Measurements from ENCODE around the gene DCLK3. TPM values are rescaled to one million over a fixed set of nuclear protein-coding genes. Genes with fewer than 3 reads are reported as not detected.

DCLK3 gene
- total RNA-seq, 1 experiment from 2014 or later = 0.55 TPM

DNA sequence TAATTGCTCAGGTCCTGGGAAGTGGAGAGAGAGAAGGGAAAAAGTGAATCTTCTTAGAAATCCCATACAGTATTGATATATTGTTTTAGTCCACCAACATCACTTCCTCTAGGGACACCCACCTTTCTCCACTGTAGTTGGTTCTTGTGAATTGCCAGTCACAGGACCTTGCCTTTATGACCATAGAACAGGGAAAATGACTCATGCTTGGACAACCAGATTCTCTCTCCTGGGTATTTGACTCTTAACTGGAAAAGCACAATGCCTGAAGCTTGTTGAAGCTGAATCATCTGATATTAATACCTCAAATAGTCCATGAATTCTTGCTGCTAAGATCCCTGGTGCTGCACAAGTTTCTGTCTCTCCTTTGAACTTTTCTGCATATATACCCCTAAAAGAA is 32.5 kb upstream of the DCLK3 start (continued):
- TF ChIP-seq ZNF138 (CRISPR knock-in tag; conservative IDR thresholded peaks at IDR 0.05) = no peak
- TF ChIP-seq, protein P1, sequence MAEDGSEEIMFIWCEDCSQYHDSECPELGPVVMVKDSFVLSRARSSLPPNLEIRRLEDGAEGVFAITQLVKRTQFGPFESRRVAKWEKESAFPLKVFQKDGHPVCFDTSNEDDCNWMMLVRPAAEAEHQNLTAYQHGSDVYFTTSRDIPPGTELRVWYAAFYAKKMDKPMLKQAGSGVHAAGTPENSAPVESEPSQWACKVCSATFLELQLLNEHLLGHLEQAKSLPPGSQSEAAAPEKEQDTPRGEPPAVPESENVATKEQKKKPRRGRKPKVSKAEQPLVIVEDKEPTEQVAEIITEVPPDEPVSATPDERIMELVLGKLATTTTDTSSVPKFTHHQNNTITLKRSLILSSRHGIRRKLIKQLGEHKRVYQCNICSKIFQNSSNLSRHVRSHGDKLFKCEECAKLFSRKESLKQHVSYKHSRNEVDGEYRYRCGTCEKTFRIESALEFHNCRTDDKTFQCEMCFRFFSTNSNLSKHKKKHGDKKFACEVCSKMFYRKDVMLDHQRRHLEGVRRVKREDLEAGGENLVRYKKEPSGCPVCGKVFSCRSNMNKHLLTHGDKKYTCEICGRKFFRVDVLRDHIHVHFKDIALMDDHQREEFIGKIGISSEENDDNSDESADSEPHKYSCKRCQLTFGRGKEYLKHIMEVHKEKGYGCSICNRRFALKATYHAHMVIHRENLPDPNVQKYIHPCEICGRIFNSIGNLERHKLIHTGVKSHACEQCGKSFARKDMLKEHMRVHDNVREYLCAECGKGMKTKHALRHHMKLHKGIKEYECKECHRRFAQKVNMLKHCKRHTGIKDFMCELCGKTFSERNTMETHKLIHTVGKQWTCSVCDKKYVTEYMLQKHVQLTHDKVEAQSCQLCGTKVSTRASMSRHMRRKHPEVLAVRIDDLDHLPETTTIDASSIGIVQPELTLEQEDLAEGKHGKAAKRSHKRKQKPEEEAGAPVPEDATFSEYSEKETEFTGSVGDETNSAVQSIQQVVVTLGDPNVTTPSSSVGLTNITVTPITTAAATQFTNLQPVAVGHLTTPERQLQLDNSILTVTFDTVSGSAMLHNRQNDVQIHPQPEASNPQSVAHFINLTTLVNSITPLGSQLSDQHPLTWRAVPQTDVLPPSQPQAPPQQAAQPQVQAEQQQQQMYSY (CRISPR knock-in tag; IDR thresholded peaks at IDR 0.05) = no peak
- no peak for TF ChIP-seq RORB (CRISPR knock-in tag; IDR thresholded peaks at IDR 0.05)

DNA sequence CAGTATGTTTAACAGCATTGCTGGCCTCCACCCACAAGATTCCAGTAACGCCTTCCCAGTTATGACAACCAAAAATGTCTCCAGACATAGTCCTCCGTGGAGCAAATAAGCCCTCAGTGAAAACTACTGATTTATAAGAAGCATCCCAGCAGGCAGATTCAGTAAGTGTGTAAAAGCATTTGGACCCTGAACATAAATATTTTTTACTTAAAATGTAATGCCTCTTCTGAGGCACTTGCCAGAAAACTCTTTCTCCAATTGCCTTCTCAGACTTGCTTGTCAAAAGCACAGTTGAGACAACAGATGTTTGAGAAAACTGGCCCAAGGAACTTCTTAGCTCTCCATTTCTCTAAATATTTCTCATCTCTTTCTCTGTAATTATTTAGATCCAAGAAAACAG is 31.8 kb upstream of the DCLK3 start:
- Mint-ChIP-seq H3K4me3 (no peak overlapping the region), H3K36me3 (no peaks in the 10 kb centered on the region), H3K4me1 (peaks cover 18% of the 10 kb centered on the region), H3K27ac (no peak overlapping the region), H3K9me3 (no peaks in the 10 kb centered on the region), H3K27me3 (ENCODE audit: low read depth) (peaks cover 3% of the 10 kb centered on the region)
- TF ChIP-seq, protein P2, sequence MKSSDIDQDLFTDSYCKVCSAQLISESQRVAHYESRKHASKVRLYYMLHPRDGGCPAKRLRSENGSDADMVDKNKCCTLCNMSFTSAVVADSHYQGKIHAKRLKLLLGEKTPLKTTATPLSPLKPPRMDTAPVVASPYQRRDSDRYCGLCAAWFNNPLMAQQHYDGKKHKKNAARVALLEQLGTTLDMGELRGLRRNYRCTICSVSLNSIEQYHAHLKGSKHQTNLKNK (CRISPR knock-in tag; IDR thresholded peaks at IDR 0.05) = no peak
- TF ChIP-seq ELF4 (CRISPR knock-in tag; IDR thresholded peaks at IDR 0.05; ENCODE audit: low read depth) (no peak), ETV6 (CRISPR knock-in tag; IDR thresholded peaks at IDR 0.05) (no peak), GABPB1 (CRISPR knock-in tag; IDR thresholded peaks at IDR 0.05) (no peak)
- TF ChIP-seq, protein P3, sequence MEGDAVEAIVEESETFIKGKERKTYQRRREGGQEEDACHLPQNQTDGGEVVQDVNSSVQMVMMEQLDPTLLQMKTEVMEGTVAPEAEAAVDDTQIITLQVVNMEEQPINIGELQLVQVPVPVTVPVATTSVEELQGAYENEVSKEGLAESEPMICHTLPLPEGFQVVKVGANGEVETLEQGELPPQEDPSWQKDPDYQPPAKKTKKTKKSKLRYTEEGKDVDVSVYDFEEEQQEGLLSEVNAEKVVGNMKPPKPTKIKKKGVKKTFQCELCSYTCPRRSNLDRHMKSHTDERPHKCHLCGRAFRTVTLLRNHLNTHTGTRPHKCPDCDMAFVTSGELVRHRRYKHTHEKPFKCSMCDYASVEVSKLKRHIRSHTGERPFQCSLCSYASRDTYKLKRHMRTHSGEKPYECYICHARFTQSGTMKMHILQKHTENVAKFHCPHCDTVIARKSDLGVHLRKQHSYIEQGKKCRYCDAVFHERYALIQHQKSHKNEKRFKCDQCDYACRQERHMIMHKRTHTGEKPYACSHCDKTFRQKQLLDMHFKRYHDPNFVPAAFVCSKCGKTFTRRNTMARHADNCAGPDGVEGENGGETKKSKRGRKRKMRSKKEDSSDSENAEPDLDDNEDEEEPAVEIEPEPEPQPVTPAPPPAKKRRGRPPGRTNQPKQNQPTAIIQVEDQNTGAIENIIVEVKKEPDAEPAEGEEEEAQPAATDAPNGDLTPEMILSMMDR (IDR thresholded peaks at IDR 0.05) = no peak
- TF ChIP-seq, protein P4, sequence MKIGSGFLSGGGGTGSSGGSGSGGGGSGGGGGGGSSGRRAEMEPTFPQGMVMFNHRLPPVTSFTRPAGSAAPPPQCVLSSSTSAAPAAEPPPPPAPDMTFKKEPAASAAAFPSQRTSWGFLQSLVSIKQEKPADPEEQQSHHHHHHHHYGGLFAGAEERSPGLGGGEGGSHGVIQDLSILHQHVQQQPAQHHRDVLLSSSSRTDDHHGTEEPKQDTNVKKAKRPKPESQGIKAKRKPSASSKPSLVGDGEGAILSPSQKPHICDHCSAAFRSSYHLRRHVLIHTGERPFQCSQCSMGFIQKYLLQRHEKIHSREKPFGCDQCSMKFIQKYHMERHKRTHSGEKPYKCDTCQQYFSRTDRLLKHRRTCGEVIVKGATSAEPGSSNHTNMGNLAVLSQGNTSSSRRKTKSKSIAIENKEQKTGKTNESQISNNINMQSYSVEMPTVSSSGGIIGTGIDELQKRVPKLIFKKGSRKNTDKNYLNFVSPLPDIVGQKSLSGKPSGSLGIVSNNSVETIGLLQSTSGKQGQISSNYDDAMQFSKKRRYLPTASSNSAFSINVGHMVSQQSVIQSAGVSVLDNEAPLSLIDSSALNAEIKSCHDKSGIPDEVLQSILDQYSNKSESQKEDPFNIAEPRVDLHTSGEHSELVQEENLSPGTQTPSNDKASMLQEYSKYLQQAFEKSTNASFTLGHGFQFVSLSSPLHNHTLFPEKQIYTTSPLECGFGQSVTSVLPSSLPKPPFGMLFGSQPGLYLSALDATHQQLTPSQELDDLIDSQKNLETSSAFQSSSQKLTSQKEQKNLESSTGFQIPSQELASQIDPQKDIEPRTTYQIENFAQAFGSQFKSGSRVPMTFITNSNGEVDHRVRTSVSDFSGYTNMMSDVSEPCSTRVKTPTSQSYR (CRISPR knock-in tag; IDR thresholded peaks at IDR 0.05) = no peak
- DNase-seq (ENCODE audit: low spot score) (no peak), ATAC-seq (no peak)
- POLR2A ChIA-PET = no interaction called here
- CTCF ChIA-PET = no interaction called here

DNA sequence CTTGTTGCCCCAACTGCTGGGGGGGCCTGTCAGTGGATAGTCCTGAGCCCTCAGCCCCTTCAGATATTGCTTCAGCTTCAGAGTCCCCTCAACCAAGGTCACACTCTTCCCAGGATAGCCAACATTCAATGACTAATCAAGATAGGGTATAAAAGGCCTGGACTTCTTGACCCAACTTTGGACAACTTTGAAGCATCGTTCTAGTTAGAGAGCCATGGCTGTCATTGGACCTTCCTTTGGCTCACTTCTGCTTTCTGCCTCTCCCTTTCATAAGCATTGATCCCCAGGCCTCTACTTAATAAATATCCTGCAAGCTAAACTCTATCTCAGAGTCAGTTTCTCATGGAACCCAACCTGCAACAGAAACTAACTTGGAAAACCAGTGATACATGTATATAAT is 31.3 kb upstream of the DCLK3 start:
- peaks cover 3% of the 10 kb centered on the region for H3K27me3 Mint-ChIP-seq (ENCODE audit: low read depth)
- ChIA-PET POLR2A (no interaction called here), CTCF (no interaction called here)
- H3K9me3 Mint-ChIP-seq = no peaks in the 10 kb centered on the region
- H3K4me1 Mint-ChIP-seq = peaks cover 12% of the 10 kb centered on the region
- H3K27ac Mint-ChIP-seq = no peak overlapping the region
- H3K36me3 Mint-ChIP-seq = no peaks in the 10 kb centered on the region
- H3K4me3 Mint-ChIP-seq = no peak overlapping the region
- ATAC-seq (no peak), DNase-seq (ENCODE audit: low spot score) (no peak)
- TF ChIP-seq NR2C2 (CRISPR knock-in tag; IDR thresholded peaks at IDR 0.05) (no peak), MYBL2 (CRISPR knock-in tag; IDR thresholded peaks at IDR 0.05) (no peak), TEAD4 (CRISPR knock-in tag; IDR thresholded peaks at IDR 0.05) (no peak), EMX1 (CRISPR knock-in tag; IDR thresholded peaks at IDR 0.05) (no peak), JUN (CRISPR knock-in tag; IDR thresholded peaks at IDR 0.05) (no peak), ZNF317 (CRISPR knock-in tag; IDR thresholded peaks at IDR 0.05; ENCODE audit: borderline replicate concordance, low read depth) (no peak), MXD4 (CRISPR knock-in tag; IDR thresholded peaks at IDR 0.05; ENCODE audit: borderline replicate concordance) (no peak), ZNF423 (CRISPR knock-in tag; IDR thresholded peaks at IDR 0.05) (no peak), NFYB (CRISPR knock-in tag; conservative IDR thresholded peaks at IDR 0.05; ENCODE audit: low read depth) (no peak), GABPB1 (CRISPR knock-in tag; IDR thresholded peaks at IDR 0.05) (no peak), TCF7 (CRISPR knock-in tag; IDR thresholded peaks at IDR 0.05; ENCODE audit: low read depth) (no peak)
- TF ChIP-seq, protein P5, sequence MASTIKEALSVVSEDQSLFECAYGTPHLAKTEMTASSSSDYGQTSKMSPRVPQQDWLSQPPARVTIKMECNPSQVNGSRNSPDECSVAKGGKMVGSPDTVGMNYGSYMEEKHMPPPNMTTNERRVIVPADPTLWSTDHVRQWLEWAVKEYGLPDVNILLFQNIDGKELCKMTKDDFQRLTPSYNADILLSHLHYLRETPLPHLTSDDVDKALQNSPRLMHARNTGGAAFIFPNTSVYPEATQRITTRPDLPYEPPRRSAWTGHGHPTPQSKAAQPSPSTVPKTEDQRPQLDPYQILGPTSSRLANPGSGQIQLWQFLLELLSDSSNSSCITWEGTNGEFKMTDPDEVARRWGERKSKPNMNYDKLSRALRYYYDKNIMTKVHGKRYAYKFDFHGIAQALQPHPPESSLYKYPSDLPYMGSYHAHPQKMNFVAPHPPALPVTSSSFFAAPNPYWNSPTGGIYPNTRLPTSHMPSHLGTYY (CRISPR knock-in tag; IDR thresholded peaks at IDR 0.05) = no peak
- TF ChIP-seq, protein P6, sequence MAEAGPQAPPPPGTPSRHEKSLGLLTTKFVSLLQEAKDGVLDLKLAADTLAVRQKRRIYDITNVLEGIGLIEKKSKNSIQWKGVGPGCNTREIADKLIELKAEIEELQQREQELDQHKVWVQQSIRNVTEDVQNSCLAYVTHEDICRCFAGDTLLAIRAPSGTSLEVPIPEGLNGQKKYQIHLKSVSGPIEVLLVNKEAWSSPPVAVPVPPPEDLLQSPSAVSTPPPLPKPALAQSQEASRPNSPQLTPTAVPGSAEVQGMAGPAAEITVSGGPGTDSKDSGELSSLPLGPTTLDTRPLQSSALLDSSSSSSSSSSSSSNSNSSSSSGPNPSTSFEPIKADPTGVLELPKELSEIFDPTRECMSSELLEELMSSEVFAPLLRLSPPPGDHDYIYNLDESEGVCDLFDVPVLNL (CRISPR knock-in tag; IDR thresholded peaks at IDR 0.05; ENCODE audit: borderline replicate concordance, low read depth) = no peak
- TF ChIP-seq, protein P7, sequence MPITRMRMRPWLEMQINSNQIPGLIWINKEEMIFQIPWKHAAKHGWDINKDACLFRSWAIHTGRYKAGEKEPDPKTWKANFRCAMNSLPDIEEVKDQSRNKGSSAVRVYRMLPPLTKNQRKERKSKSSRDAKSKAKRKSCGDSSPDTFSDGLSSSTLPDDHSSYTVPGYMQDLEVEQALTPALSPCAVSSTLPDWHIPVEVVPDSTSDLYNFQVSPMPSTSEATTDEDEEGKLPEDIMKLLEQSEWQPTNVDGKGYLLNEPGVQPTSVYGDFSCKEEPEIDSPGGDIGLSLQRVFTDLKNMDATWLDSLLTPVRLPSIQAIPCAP (CRISPR knock-in tag; IDR thresholded peaks at IDR 0.05) = no peak

Data from WTC11 (cell line).